ENCODE measurements around the gene HAGHL.

DNA sequence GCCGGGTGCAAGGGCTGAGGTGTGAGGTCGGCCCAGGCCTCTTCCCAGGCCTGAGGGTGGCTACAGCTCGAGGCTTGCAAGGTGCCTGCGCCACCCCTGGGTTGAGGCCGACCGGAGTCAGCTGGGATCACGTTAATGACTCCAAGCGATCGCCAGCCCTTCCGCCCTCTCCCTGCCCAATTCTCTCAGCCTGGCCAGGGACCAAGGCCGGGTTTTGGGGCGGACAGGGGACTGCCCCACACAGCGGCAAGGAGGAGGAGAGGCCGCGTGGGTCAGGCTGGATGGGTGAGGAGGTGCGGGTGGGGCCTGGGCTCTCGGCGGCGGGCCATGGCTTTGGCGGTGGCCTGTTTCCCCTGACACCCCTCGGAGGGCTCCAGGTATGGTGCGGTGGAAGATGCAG lies 33.5 kb upstream of the HAGHL start:
- peak; percentile 78 for TF ChIP-seq EZH2 (IDR thresholded peaks at IDR 0.05; ENCODE audit: low read length, missing control alignments)
- TF ChIP-seq, protein P1, sequence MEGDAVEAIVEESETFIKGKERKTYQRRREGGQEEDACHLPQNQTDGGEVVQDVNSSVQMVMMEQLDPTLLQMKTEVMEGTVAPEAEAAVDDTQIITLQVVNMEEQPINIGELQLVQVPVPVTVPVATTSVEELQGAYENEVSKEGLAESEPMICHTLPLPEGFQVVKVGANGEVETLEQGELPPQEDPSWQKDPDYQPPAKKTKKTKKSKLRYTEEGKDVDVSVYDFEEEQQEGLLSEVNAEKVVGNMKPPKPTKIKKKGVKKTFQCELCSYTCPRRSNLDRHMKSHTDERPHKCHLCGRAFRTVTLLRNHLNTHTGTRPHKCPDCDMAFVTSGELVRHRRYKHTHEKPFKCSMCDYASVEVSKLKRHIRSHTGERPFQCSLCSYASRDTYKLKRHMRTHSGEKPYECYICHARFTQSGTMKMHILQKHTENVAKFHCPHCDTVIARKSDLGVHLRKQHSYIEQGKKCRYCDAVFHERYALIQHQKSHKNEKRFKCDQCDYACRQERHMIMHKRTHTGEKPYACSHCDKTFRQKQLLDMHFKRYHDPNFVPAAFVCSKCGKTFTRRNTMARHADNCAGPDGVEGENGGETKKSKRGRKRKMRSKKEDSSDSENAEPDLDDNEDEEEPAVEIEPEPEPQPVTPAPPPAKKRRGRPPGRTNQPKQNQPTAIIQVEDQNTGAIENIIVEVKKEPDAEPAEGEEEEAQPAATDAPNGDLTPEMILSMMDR (conservative IDR thresholded peaks at IDR 0.05 in 1 of 2, IDR thresholded peaks at IDR 0.05 in 1 of 2; ENCODE audit: low read depth in 1 of 2, low read length in 2 of 2): no peak

All from fibroblast of lung (primary cell).